Mucosa of stomach (tissue), 1 donor: Measurements from ENCODE around the gene UBQLN1.
"Not testable (repeated sequence)": the region's sequence is repeated elsewhere in the genome, so short reads cannot be mapped to it uniquely, and the experiment has no call there.

ENCODE experiments used
- H3K27me3 ChIP-seq: one replicate; pipeline ENCODE4 v1.7.0; 2013; ENCODE audit warnings: mild to moderate bottlenecking, low read length; ENCODE audit not compliant: control insufficient read depth, insufficient read depth
- H3K36me3 ChIP-seq: one replicate; pipeline ENCODE4 v1.7.0; 2013; ENCODE audit warnings: low read length; ENCODE audit not compliant: control insufficient read depth, insufficient read depth
- H3K4me1 ChIP-seq: one replicate; pipeline ENCODE4 v1.7.0; 2013; ENCODE audit warnings: mild to moderate bottlenecking, low read length; ENCODE audit not compliant: control insufficient read depth, insufficient read depth
- H3K4me3 ChIP-seq: one replicate; pipeline ENCODE4 v1.7.0; 2013; ENCODE audit warnings: low read length
- H3K9ac ChIP-seq: one replicate; pipeline ENCODE4 v1.7.0; 2013; ENCODE audit warnings: mild to moderate bottlenecking, low read length, moderate library complexity
- H3K9me3 ChIP-seq: one replicate; pipeline ENCODE4 v1.7.0; 2013; ENCODE audit warnings: mild to moderate bottlenecking, low read length, moderate library complexity; ENCODE audit not compliant: control insufficient read depth
- donor health status: Pancreatic carcinoma.

Gene UBQLN1

DNA sequence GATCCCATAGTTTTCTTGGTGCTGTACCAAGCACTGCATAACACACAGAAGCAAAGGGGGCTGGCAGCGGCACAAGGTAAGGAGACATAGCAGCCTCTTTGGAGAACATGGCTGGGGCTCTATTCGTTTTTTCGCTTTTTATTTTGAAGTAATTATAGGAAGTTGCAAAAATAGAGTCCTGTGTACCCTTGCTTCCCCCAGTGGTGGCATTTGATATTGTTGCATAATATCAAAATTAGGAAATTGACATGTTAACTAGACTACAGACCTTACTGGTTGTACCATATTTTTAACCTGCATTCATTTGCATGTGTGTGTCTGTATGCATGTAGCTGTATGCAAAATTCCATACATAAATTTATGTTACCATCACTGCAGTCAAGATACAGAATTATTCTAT, 6.6 kb upstream of the UBQLN1 start:
- Histone ChIP-seq H3K4me1 (no peaks in the 10 kb centered on the region), H3K9me3 (no peaks in the 10 kb centered on the region), H3K36me3 (no peaks in the 10 kb centered on the region), H3K9ac (no peak overlapping the region), H3K27me3 (no peaks in the 10 kb centered on the region), H3K4me3 (no peak overlapping the region)

DNA sequence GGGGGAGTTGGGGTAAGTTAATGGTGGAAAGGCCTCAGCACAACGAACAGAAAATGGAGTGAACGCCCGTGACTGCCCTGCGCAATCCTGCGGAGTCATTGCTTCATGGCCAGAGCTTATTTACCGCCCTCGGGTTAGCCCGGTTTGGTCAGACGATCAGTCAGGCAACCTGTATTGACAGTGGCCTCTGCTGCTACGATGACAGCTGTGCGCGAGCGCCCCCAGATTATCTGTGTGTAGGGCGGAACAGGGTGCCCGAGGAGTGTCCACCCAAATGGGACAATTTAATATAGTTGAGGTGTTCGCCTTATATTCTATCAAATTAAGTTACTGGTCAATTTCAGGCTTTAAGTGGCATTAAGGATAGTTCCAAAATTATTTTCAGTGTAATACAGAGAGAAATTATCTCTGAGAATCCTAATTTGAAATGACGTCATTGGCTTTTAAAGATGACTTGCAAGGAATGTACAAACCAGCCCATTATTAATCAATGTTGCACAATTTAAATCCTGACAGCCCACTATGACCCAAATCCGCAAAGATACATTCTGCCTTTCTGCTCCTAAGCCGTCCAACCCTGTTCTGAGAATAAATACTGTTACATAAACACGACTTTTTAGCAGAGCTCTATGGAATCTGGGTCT, 879 bp upstream of the UBQLN1 start:
- H3K9me3 ChIP-seq, result no peaks in the 10 kb centered on the region
- H3K27me3 ChIP-seq, result no peaks in the 10 kb centered on the region
- no peaks in the 10 kb centered on the region for H3K36me3 ChIP-seq
- H3K4me1 ChIP-seq, result no peaks in the 10 kb centered on the region
- peak overlapping the region; percentile 97 for H3K9ac ChIP-seq
- peak overlapping the region; percentile 95 for H3K4me3 ChIP-seq

DNA sequence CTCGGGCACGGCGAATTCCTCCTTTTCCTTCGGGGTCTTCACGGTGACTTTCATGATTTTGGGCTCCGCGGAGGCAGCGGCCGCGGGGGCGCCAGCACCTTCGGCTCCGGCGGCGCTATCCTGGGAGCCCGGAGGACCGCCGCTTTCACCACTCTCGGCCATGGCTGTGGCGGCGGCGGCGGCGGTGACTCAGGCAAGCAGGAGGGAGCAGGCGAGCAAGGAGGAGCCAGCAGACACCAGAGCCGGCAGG, 315 bp downstream of the UBQLN1 start:
- Histone ChIP-seq H3K9ac (peak overlapping the region; percentile 97), H3K4me3 (peak overlapping the region; percentile 95), H3K27me3 (no peaks in the 10 kb centered on the region), H3K36me3 (no peaks in the 10 kb centered on the region), H3K4me1 (no peaks in the 10 kb centered on the region), H3K9me3 (no peaks in the 10 kb centered on the region)

- H3K4me1 ChIP-seq, result no peaks in the 10 kb centered on the region
- H3K4me3 ChIP-seq, result peak overlapping the region; percentile 95
- H3K36me3 ChIP-seq, result no peaks in the 10 kb centered on the region
- H3K27me3 ChIP-seq, result no peaks in the 10 kb centered on the region
- H3K9me3 ChIP-seq, result no peaks in the 10 kb centered on the region
- H3K9ac ChIP-seq, result peak overlapping the region; percentile 97
Measured at GRCh38 chr9:83706676-83707517, 861 bp downstream of the UBQLN1 start.

DNA sequence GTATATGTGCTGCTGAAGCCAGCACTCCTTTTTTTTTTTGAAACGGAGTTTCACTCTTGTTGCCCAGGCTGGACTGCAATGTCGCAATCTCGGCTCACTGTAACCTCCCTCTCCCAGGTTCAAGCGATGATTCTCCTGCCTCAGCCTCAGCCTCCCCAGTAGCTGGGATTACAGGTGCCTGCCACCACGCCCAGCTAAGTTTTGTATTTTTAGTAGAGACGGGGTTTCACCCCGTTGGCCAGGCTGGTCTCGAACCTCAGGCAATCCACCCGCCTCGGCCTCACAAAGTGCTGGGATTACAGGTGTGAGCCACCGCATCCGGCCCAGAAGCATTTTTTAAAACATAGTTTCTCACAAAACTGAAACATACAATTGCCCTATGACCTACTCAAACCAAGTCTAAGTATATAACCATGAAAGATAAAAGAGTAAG, 2.5 kb downstream of the UBQLN1 start:
- H3K4me3 ChIP-seq, H3K9me3 ChIP-seq, H3K9ac ChIP-seq, H3K36me3 ChIP-seq, H3K4me1 ChIP-seq, H3K27me3 ChIP-seq: not testable (repeated sequence)

- Histone ChIP-seq H3K9me3 (no peaks in the 10 kb centered on the region), H3K9ac (no peak overlapping the region), H3K4me3 (no peak overlapping the region), H3K4me1 (no peaks in the 10 kb centered on the region), H3K27me3 (no peaks in the 10 kb centered on the region), H3K36me3 (no peaks in the 10 kb centered on the region)
Measured at GRCh38 chr9:83701769-83702168, 6.0 kb downstream of the UBQLN1 start.

- no peak overlapping the region for H3K9ac ChIP-seq
- no peak overlapping the region for H3K4me3 ChIP-seq
- no peaks in the 10 kb centered on the region for H3K9me3 ChIP-seq
- no peaks in the 10 kb centered on the region for H3K4me1 ChIP-seq
- H3K36me3 ChIP-seq, result no peaks in the 10 kb centered on the region
- H3K27me3 ChIP-seq, result no peaks in the 10 kb centered on the region
Measured at GRCh38 chr9:83701286-83701685, 6.5 kb downstream of the UBQLN1 start.

DNA sequence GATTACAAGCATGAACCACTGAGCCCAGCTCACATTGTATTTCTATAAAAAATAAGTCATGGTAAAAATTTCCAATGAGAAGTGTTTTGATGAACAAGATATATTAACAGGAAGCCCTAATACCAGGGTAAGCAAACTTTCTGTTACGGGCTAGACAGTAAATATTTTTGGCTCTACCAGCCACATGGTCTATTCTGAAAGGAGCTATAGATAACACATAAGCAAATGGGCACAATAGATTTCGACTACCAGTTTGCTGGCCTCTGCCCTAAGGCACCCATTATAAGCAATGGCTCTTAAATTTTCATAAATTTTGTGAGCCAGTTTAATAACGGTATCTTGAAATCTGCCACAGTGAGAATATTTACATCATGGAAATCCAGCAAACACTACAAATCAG, 8.1 kb downstream of the UBQLN1 start:
- Histone ChIP-seq H3K4me1 (no peaks in the 10 kb centered on the region), H3K4me3 (no peak overlapping the region), H3K27me3 (no peaks in the 10 kb centered on the region), H3K9ac (no peak overlapping the region), H3K36me3 (no peaks in the 10 kb centered on the region), H3K9me3 (no peaks in the 10 kb centered on the region)

GRCh38 chr9:83698976-83699585, 8.7 kb downstream of the UBQLN1 start:
- Histone ChIP-seq H3K4me1 (no peaks in the 10 kb centered on the region), H3K27me3 (no peaks in the 10 kb centered on the region), H3K9me3 (no peaks in the 10 kb centered on the region), H3K4me3 (no peak overlapping the region), H3K9ac (no peak overlapping the region), H3K36me3 (no peaks in the 10 kb centered on the region)

DNA sequence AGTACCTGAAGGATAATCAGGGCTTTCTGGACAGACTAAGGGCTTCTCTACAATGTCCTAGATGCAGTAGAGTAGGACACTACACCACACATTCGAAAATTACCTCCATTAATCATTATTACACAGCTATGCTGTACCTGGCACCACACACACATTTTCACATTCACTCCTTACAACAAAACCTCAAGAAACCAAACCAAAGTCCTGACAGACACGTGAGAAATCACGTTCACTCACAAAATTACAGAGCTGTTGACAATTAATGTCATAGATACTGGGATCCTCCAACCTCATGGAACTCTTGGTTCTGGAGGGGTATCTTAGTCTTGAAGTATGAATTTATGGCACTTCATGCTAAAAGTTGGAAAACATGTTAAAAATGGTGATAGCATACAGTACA, 16.3 kb downstream of the UBQLN1 start:
- H3K4me1 ChIP-seq, result no peaks in the 10 kb centered on the region
- H3K9me3 ChIP-seq, result no peaks in the 10 kb centered on the region
- H3K9ac ChIP-seq, result no peak overlapping the region
- H3K27me3 ChIP-seq, result no peaks in the 10 kb centered on the region
- H3K4me3 ChIP-seq, result no peak overlapping the region
- H3K36me3 ChIP-seq, result no peaks in the 10 kb centered on the region

DNA sequence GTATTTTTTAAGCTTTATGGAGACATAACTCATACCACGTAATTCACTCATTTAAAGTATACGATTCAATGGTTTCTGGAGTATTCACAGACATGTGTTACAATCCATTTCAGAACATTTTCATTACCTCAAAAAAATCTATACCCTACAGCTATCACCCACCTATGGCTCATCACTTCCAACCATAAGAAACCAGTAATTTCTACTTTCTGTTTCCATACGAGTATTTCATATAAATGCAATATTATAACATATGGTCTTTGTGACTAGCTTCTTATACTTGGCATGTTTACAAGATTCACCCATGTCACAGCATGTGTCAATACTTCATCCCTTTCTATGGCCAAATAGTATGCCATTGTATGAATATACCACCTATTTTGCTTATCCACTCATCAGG, 18.8 kb downstream of the UBQLN1 start:
- Histone ChIP-seq H3K4me1 (no peaks in the 10 kb centered on the region), H3K27me3 (no peaks in the 10 kb centered on the region), H3K4me3 (no peak overlapping the region), H3K9me3 (no peaks in the 10 kb centered on the region), H3K36me3 (no peaks in the 10 kb centered on the region), H3K9ac (no peak overlapping the region)

DNA sequence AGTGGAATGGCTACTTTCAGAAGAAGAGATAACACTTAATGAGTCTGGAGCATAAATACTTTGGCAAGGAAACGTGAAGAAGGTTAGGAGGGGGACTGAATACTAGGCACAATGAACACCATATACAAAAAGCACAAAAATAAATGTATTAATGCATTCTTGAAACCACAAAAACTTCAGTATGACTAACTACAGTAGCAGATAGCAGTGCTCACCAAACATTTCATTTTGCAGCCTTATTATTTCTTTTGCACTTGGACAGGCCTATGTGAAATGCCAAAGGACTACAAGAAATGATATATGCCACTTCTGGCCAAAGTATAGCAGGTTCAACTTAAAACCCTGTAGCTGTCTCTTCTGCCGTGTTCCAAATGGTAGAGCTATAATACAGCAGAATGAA, 26.3 kb downstream of the UBQLN1 start:
- Histone ChIP-seq H3K36me3 (no peaks in the 10 kb centered on the region), H3K4me3 (no peak overlapping the region), H3K4me1 (peaks cover 3% of the 10 kb centered on the region), H3K27me3 (no peaks in the 10 kb centered on the region), H3K9ac (no peak overlapping the region), H3K9me3 (no peaks in the 10 kb centered on the region)
